SU-DHL-6 (cell line): Measurements from ENCODE around the gene CARMIL1.

Source experiments
- H2AFZ ChIP-seq: fragments of 200-600 bp; sonication (generic); 2 replicates; pipeline ENCODE4 v1.6.1; 2014; ENCODE audit warnings: low read depth, mild to moderate bottlenecking, moderate library complexity, mixed read lengths, antibody characterized with exemption, low read length; ENCODE audit not compliant: severe bottlenecking
- H3F3A ChIP-seq: fragments of 200-600 bp; shearing (Covaris generic); 2 replicates; pipeline ENCODE4 v1.6.0; 2016; ENCODE audit warnings: antibody characterized with exemption, mild to moderate bottlenecking; ENCODE audit not compliant: insufficient read depth
- H3K27ac ChIP-seq: fragments of 200-600 bp; sonication (generic); 2 replicates; pipeline ENCODE4 v1.5.1; 2016; ENCODE audit warnings: low read depth, mild to moderate bottlenecking, low read length, moderate library complexity, mixed read lengths
- H3K27me3 ChIP-seq: fragments of 200-600 bp; sonication (generic), shearing (Covaris generic); 2 replicates; pipeline ENCODE4 v1.6.0; 2014; ENCODE audit warnings: mild to moderate bottlenecking, low read length
- H3K36me3 ChIP-seq: fragments of 200-600 bp; sonication (generic); 2 replicates; pipeline ENCODE4 v1.6.1; 2014; ENCODE audit warnings: mild to moderate bottlenecking, low read length, mixed read lengths
- H3K4me2 ChIP-seq: fragments of 300-600, 200-600 bp; shearing (Covaris generic), sonication (generic); 2 replicates; pipeline ENCODE4 v1.6.0; 2014; ENCODE audit warnings: low read length, low read depth, mild to moderate bottlenecking; ENCODE audit not compliant: poor library complexity, severe bottlenecking
- H3K4me3 ChIP-seq: fragments of 200-600 bp; sonication (generic); 2 replicates; pipeline ENCODE4 v1.5.1; 2014; ENCODE audit warnings: antibody characterized with exemption, low read length, mild to moderate bottlenecking, mixed read lengths; ENCODE audit not compliant: insufficient read depth, poor library complexity, severe bottlenecking
- H3K79me2 ChIP-seq: fragments of 200-600 bp; sonication (generic); 2 replicates; pipeline ENCODE4 v1.6.1; 2014; ENCODE audit warnings: mild to moderate bottlenecking, low read length, moderate library complexity; ENCODE audit not compliant: insufficient read depth
- H3K9ac ChIP-seq: fragments of 200-600 bp; sonication (generic); 2 replicates; pipeline ENCODE4 v1.7.0; 2014; ENCODE audit warnings: mild to moderate bottlenecking, low read length
- H3K9me2 ChIP-seq: fragments of 200-600 bp; sonication (generic); replicated peaks from 2 replicates; pipeline ENCODE4 v1.6.1; 2014; ENCODE audit warnings: low read length; ENCODE audit not compliant: insufficient read depth
- H3K9me3 ChIP-seq: fragments of 200-600 bp; sonication (generic); 2 replicates; pipeline ENCODE4 v1.6.1; 2014; ENCODE audit warnings: low read length, mixed read lengths; ENCODE audit not compliant: insufficient read depth
- H4K20me1 ChIP-seq: fragments of 200-600 bp; sonication (generic); 2 replicates; pipeline ENCODE4 v1.6.1; 2014; ENCODE audit warnings: low read depth, mild to moderate bottlenecking, antibody characterized with exemption, low read length, moderate library complexity, mixed read lengths
- EZH2phosphoT487 ChIP-seq: fragments of 200-600 bp; sonication (generic), shearing (Covaris generic); conservative IDR thresholded peaks from 2 replicates; pipeline ENCODE4 v1.6.1; 2018; ENCODE audit warnings: mild to moderate bottlenecking, antibody characterized with exemption, low read length, moderate library complexity, mixed read lengths
- TF ChIP-seq, protein P1 (sequence below): fragments of 200-600 bp; sonication (generic); IDR thresholded peaks from one replicate; pipeline ENCODE4 v1.5.1; 2017; ENCODE audit warnings: antibody characterized with exemption, mild to moderate bottlenecking, low read length, moderate library complexity; ENCODE audit not compliant: insufficient read depth, poor library complexity, severe bottlenecking

The CARMIL1 gene

DNA sequence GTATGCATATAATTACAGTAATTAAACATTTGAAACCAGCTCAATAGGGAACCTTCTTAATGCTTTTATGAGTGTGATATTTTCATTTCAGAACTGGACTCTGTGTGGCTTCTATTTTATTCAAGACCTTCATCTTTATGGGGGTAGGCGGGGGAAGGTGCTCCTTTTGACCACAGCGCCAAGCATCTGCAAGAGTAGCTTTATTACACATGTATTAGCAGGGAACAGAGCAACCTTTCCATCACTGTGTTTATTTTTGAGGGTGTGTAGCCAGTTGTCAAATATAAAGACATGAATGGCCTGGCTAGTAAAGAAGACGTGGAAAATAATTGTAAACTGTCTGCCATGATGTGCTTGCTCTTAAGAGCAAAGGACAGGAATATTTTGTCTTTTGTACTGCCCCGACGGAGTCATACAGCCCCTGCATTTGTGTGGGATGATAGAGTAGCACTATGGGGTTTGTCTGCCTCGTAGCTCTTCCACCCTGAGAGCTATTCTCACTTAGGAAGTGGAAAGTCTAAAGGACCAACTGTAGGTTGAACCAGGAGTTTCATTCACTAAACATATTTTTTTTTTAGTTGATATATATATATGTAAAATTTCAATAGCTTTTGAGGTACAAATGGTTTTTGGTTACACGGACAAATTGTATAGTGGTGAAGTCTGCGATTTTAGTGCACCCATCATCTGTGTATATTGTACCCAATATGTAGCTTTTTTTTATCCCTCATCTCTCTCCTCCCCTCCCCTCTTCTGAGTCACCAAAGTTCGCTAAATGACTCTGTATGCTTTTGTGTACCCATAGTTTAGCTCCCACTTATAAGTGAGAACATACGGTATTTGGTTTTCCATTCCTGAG is 91.2 kb downstream of the CARMIL1 start:
- H3K27me3 ChIP-seq: no peaks in the 10 kb centered on the region
- no peak overlapping the region for H3K27ac ChIP-seq
- H3K36me3 ChIP-seq: peaks cover 5% of the 10 kb centered on the region; the same call in 1 of the 2 replicates
- H2AFZ ChIP-seq: no peak overlapping the region
- H3K9me2 ChIP-seq: no peaks in the 10 kb centered on the region
- H3K4me2 ChIP-seq: peak overlapping the region; percentile 32
- TF ChIP-seq EZH2phosphoT487: no peak
- TF ChIP-seq, protein P1, sequence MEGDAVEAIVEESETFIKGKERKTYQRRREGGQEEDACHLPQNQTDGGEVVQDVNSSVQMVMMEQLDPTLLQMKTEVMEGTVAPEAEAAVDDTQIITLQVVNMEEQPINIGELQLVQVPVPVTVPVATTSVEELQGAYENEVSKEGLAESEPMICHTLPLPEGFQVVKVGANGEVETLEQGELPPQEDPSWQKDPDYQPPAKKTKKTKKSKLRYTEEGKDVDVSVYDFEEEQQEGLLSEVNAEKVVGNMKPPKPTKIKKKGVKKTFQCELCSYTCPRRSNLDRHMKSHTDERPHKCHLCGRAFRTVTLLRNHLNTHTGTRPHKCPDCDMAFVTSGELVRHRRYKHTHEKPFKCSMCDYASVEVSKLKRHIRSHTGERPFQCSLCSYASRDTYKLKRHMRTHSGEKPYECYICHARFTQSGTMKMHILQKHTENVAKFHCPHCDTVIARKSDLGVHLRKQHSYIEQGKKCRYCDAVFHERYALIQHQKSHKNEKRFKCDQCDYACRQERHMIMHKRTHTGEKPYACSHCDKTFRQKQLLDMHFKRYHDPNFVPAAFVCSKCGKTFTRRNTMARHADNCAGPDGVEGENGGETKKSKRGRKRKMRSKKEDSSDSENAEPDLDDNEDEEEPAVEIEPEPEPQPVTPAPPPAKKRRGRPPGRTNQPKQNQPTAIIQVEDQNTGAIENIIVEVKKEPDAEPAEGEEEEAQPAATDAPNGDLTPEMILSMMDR: no peak
- no peaks in the 10 kb centered on the region for H4K20me1 ChIP-seq
- no peaks in the 10 kb centered on the region for H3K9me3 ChIP-seq
- H3F3A ChIP-seq: no peaks in the 10 kb centered on the region
- H3K4me3 ChIP-seq: no peak overlapping the region
- 0 out of 2 replicates have a peak overlapping the region, but pooled peaks have one; percentile 2 for H3K9ac ChIP-seq
- peaks cover 90% of the 10 kb centered on the region for H3K79me2 ChIP-seq

DNA sequence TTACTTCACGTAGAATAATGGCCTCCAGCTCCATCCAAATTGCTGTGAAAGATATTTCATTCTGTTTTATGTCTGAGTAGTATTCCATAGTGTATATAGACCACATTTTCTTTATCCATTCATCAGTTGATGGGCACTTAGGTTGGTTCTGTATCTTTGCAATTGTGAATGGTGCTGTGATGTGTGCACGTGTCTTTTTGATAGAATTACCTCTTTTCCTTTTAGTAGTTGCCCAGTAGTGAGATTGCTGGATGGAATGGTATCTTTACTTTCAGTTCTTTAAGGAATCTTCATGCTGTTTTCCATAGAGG is 91.8 kb downstream of the CARMIL1 start:
- no peaks in the 10 kb centered on the region for H4K20me1 ChIP-seq
- H3K9me3 ChIP-seq: no peaks in the 10 kb centered on the region
- peak overlapping the region; percentile 32 for H3K4me2 ChIP-seq
- no peak for TF ChIP-seq EZH2phosphoT487
- TF ChIP-seq, protein P1: no peak
- no peak overlapping the region for H2AFZ ChIP-seq
- peaks cover 90% of the 10 kb centered on the region for H3K79me2 ChIP-seq
- H3K27me3 ChIP-seq: no peaks in the 10 kb centered on the region
- H3K4me3 ChIP-seq: no peak overlapping the region
- peaks cover 5% of the 10 kb centered on the region; the same call in 1 of the 2 replicates for H3K36me3 ChIP-seq
- no peak overlapping the region for H3K27ac ChIP-seq
- no peak overlapping the region for H3K9ac ChIP-seq
- no peaks in the 10 kb centered on the region for H3K9me2 ChIP-seq
- H3F3A ChIP-seq: no peaks in the 10 kb centered on the region

DNA sequence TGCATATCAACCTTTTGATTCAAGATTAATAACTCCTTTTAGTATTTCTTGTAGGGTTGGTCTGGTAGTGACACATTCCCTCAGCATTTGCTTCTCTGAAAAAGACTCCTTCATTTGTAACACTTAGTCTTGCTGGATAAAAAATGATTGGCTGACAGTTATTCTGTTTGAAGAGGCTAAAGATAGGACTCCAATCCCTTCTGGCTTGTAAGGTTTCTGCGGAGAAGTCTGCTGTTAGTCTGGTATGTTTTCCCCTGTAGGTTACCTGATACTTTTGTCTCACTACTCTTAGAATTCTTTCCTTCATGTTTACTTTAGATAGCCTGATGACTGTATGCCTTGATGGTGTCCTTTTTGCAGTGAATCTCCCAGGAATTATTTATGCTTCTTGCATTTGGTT is 96.0 kb downstream of the CARMIL1 start:
- Histone ChIP-seq H3K9ac (no peak overlapping the region), H4K20me1 (no peaks in the 10 kb centered on the region), H3K36me3 (peaks cover 5% of the 10 kb centered on the region; the same call in 1 of the 2 replicates), H2AFZ (no peak overlapping the region), H3K27me3 (no peaks in the 10 kb centered on the region), H3K4me2 (no peak overlapping the region), H3K4me3 (no peak overlapping the region), H3K79me2 (peaks cover 93% of the 10 kb centered on the region), H3F3A (peaks cover 5% of the 10 kb centered on the region; the same call in 1 of the 2 replicates), H3K27ac (no peak overlapping the region), H3K9me3 (no peaks in the 10 kb centered on the region), H3K9me2 (no peaks in the 10 kb centered on the region)
- no peak for TF ChIP-seq EZH2phosphoT487
- TF ChIP-seq, protein P1: no peak
